IMR-90 (cell line): Measurements from ENCODE around the gene PXDC1.

Source experiments
- BHLHE40 ChIP-seq: fragments of 150-350 bp; IDR thresholded peaks from 2 replicates; pipeline ENCODE4 v1.6.1; 2016; ENCODE audit warnings: mild to moderate bottlenecking, low read depth, low read length
- CEBPB ChIP-seq: IDR thresholded peaks from 2 replicates; pipeline ENCODE4 v1.6.1; 2012; ENCODE audit warnings: low read depth, low read length, improper control_type of control experiment
- CHD1 ChIP-seq: IDR thresholded peaks from 2 replicates; pipeline ENCODE4 v1.6.1; 2012; ENCODE audit warnings: low read depth, low read length, improper control_type of control experiment
- CTCF ChIP-seq: conservative IDR thresholded peaks from 2 replicates; pipeline ENCODE4 v1.5.1; 2012; ENCODE audit warnings: mild to moderate bottlenecking, low read depth, low read length, improper control_type of control experiment
- ELK1 ChIP-seq: fragments of 150-350 bp; IDR thresholded peaks from 2 replicates; pipeline ENCODE4 v1.6.1; 2016; ENCODE audit warnings: low read depth, mild to moderate bottlenecking, low read length, moderate library complexity, borderline replicate concordance
- FOS ChIP-seq: fragments of 150-350 bp; IDR thresholded peaks from 2 replicates; pipeline ENCODE4 v1.6.1; 2016; ENCODE audit warnings: low read depth, low read length
- MAZ ChIP-seq: IDR thresholded peaks from 2 replicates; pipeline ENCODE4 v1.6.1; 2012; ENCODE audit warnings: low read depth, mild to moderate bottlenecking, low read length, improper control_type of control experiment, moderate library complexity, borderline replicate concordance
- POLR2A ChIP-seq: IDR thresholded peaks from 2 replicates; pipeline ENCODE4 v1.6.1; 2012; ENCODE audit warnings: mild to moderate bottlenecking, low read depth, low read length
- RAD21 ChIP-seq: IDR thresholded peaks from 2 replicates; pipeline ENCODE4 v1.6.1; 2012; ENCODE audit warnings: low read length, improper control_type of control experiment
- RCOR1 ChIP-seq: IDR thresholded peaks from 2 replicates; pipeline ENCODE4 v1.6.1; 2012; ENCODE audit warnings: mild to moderate bottlenecking, low read length, improper control_type of control experiment; ENCODE audit not compliant: insufficient replicate concordance
- RFX5 ChIP-seq: IDR thresholded peaks from 2 replicates; pipeline ENCODE4 v1.8.0; 2012; ENCODE audit warnings: low read depth, mild to moderate bottlenecking, low read length, moderate library complexity
- SMC3 ChIP-seq: fragments of 150-350 bp; IDR thresholded peaks from 2 replicates; pipeline ENCODE4 v1.6.1; 2016; ENCODE audit warnings: low read depth, mild to moderate bottlenecking, antibody characterized with exemption, low read length, moderate library complexity
- USF2 ChIP-seq: fragments of 150-350 bp; IDR thresholded peaks from 2 replicates; pipeline ENCODE4 v1.6.1; 2017; ENCODE audit warnings: mild to moderate bottlenecking, antibody characterized with exemption, low read length, low read depth

- TF ChIP-seq USF2 (peak; percentile 24; the same call in 1 of the 2 replicates), CTCF (no peak), MAZ (no peak), POLR2A (no peak), CHD1 (no peak), BHLHE40 (no peak), FOS (no peak), RAD21 (no peak), CEBPB (no peak), RFX5 (no peak), ELK1 (no peak), RCOR1 (no peak), SMC3 (no peak)
Measured at GRCh38 chr6:3782876-3783832, 31.6 kb upstream of the PXDC1 start.
